HG02610 (cell line): Measurements from ENCODE around the gene MAP4K2.

Source experiments
- ATAC-seq: cut with Tn5 transposase; IDR thresholded peaks from one replicate; pipeline ENCODE4 v1.9.1; 2021; ENCODE audit warnings: mild to moderate bottlenecking, moderate library complexity; ENCODE audit not compliant: unreplicated experiment

Gene MAP4K2

DNA sequence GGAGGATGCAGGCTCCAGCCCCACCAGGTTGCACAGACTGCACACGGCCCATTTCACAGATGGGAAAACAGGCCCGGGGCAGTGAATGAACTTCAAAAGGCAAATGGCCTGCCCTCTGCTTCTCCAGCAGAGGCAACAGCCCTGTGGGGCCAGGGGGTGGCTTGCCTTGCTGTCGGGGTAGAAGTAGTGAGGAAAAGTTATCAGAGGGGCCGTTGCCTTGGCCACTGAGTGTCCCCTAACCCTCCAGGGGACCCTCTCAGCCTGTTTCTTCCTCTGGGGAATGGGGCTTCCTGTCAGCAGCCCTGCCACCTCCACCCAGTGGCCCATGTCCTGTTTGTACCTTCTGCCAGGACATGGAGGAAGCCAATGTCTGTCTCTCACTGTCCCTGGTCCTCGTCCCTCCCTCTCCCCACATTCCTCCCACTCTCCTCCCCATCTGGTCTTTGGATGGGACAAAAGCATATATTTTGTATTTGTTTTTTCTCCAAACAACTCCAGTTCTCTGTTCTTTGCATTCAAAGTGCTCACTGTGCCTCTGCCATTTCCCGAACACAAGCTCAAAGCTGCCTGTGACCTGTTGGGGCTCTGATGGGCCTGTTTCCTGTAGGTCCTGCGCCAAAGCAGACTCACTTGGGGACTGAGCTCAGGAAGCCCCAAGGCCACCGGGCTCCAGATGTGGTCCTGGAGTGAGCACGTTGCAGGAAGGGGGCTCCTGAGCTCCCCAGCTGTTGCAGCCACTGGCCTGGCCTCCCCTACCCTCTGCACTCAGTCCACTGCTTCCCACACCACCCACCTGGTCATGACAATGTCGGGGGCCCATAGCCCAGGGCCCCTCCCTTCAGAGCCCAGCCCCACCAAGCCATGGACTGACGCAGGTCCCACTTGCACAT is 9.5 kb downstream of the MAP4K2 start:
- ATAC-seq, result no peak

DNA sequence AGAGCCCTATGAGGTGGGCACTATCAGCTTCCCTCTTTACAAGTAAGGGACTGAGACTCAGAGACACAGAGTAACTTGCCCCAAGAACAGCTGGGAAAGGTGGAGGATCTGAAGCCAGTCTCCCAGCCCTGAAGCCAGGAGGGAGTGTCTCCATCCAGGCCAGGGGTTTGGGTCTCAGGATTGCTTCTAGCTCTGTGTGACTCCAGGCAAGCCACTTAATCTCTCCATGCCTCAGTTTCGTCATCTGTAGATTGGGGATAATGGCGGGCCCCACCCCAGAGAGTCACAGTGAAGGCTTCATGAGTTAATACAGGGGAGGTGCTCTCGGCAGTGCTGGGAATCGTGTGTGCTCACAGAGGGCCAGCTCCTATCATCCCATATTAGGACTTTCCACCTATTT is 10.5 kb downstream of the MAP4K2 start:
- ATAC-seq, result no peak

DNA sequence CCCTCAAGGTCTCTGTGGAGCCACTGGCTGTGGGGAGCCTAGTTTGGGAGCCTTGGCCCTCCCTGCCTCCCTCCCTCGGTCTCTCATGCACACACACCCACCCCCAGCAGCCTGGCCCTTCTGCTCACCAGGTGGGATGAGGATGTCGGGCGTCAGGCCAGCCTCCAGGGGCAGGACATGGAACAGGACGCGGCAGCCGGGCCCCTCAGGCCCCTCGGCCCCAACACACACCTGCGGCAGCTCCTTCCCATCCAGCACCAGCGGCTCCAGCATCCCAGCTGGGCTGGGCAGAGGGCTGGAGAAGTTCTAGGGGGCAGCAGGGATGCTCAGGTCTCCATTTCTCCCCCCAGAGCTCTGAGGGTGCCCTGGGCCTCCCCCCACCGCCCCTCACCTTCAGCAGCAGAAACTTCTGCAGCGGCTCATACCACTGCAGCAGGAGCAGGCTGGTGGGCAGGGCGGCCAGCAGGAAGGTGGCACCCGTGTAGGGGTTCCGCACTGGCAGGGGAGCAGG is 11.2 kb downstream of the MAP4K2 start:
- no peak for ATAC-seq

DNA sequence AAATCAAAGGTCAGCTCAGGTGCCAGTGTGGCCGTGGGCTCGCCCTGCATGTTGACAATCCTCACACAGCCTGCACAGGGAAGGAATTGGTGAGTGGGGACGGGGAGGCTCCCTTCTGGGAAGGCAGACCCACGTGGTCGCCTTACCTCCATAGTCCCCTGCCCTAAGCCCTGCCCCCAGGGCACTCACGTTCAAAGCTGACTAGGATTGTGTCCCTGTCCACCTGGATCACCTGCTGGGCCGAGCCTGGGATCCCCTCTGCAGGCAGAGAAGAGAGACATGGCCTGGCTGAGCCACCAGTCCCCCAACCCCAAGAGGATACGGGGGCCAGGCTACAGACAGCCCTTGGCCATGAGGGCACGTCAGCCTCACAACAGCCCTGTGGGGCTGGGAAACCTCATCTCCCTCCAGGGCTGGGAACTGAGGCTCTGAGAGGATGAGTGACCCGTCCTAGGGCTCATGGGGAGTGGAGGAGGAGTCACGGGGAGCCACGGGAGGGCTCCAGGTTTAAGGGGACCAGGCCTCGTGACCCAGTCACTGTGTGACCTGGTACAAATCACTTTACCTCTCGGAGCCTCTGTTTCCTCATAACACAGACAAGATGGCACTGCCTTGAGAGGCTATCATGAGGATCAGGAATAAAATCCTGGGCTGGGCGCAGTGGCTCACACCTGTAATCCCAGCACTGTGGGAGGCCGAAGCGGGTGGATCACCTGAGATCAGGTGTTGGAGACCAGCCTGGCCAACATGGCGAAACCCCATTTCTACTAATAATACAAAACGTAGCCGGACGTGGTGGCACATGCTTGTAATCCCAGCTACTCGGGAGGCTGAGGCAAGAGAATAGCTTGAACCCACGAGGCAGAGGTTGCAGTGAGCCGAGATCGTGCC is 12.6 kb downstream of the MAP4K2 start:
- no peak for ATAC-seq

DNA sequence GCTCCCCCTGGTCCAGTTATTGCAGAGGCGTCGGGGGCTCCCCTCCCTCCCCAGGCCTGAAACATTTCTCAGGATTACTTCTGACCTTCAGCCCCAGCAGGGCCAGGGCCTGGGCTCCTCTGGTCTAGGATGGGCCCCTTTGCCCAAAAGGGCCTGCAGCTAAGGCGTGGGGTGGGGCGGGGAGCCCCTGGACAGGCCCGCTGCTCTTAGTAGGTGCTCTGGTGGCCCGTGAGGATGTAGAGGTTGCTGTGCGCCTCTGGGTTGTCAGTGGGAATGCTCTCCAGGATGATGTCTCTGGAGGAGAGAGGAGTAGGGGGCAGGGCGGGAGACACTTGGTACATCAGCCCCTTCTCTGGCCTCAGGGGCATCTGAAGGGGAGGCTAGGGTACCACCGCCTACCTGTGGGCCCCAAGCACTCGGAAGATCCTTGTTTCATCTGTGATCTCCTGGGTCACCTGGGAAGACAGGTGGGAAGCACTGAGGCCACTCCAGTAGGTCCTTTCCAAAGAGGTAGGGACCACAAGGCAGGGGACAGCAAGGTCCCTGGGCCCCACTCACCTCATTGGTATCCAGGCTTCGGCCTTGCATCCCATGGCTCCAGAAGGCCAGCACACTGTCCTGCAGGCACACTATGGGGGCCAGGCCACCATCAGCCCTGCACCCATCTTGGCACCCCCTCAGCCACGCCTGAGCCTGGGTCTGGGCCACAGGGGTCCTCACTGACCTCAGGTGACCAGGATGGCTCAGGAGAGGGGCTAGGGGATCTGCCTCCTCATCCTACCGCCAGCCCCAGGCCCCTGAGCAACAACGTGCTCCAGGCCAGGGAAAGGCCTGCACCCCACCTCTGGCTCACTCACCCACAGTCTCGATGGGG is 13.4 kb downstream of the MAP4K2 start:
- no peak for ATAC-seq

DNA sequence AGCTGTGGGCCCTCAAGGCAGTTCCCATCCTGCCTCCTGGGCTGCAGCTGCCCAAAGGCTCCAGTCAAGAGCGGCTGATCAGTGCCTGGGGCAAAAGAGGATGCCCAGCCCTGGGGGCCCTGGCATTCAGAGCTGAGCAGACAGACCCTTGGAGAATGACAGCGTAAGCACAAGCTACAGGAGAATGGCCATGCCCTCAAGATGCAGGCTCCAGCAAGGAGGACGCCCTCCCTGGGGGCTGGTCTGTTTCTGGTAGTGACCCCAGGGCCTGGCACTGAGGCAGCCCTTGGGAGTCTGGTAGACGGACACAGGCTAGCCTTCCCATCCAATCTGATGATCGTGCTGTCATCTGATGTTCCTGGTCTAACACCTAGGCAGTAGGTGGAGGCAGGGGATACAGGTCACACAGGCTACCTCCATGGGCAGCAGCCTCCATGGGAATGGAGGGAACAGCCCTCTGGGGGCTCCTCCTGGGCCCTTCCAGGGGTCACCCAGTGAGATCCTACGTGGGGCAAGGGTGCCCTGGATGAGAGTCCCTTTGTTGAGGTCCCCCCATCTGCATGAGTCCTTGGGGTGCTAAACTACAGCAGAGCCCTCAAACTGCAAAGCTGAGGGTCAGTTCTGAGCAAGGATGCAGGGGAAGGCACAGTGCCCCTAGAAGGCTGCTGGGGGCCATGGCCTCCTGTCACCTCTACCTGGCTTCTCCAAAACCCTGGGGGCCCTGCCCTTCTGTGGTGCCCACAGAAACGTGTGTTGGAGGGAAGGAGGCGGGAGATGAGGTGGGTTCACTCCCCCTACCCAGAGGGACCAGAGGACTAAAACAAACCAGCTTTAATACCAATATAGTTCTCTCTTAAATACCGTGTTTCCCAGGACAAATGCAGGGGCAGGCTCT is 14.4 kb downstream of the MAP4K2 start:
- ATAC-seq, result no peak

DNA sequence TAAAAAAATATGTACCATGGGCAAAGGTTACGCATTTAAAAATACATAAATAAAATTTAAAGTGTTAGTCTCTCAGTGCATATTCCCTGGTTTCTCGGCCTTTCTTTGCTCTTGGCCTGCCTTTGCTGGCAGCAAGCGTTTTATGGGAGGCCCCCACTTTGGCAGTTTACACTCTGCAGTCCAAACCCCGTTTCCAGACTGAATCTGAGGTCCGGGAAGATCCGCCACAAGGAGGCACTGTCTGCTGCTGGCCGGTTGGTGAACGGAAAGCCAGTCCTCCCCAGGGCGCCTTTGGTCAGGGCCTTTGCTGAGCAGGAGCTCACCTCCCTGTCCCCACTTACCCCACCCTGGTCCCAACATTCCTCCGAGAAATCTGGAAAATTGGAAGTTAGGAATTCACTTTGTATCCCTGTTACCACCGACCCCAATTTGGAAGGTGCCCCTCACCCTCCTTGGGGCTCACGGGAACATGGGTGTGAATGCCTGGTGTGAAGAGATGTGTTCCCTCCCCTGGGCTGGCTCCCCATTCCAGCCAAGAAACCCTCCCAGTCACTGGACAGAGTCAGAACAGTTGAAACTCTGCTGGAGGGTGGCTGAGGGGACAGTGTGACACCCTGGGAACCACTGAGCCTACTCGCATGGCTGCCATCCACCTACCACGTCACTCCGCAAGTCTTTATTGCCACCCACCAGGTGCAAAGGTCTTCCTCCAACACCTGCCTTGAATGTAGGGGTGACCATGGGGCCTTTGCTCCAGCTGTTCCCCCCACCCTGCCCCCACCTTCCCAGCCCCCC is 15.3 kb downstream of the MAP4K2 start:
- ATAC-seq, result no peak

DNA sequence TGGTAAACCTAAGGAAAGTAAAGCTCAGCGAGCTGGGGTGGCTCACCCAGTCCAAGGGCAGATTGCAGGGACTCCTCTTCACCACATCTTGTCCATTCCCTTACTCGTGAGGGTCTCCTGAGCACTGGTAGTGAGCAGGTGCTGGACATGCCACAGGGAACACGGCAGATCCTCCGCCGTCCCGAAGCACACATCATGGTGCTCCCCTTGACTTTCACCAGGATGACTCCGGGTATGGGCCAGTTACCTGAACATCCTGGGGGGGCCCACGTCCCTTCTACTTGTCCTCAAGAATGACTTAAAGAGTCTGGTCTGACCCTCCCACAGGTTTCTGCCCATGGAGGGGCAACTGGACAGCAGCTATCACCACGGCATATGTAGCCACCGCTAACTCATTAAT is 16.7 kb downstream of the MAP4K2 start:
- ATAC-seq, result no peak

DNA sequence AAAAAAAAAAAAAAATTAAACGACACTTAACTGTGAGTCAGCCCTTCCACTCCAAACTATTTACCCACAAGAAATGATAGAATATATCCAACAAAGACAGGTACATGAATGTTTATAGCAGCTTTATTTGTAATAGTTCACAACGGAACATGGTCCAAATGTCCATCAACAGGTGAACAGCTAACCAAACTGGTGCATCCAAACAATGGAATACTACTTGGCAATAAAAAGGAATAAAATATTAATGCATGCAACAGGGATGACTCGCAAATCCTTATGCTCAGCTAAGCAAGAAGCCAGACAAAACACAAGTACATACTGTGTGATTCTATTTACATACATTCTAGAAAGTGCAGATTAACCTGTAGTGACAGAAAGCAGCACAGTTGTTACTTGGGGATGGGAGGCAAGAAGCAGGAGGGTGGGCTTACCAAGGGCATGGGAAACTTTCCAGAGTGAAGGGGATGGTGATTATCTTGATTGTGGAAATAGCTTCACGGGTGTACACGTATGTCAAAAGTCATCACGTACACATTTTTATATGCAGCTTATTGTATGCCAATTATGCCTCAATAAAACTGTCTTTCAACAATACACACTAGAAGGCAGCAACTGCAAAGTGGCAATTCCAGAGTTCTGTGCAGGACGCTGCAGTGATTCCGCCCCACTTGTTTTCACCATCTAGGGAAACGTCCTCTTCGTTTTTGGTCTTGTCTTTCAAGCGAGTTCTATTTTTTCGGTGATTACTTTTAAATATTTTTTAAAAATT is 18.0 kb downstream of the MAP4K2 start:
- ATAC-seq, result no peak

DNA sequence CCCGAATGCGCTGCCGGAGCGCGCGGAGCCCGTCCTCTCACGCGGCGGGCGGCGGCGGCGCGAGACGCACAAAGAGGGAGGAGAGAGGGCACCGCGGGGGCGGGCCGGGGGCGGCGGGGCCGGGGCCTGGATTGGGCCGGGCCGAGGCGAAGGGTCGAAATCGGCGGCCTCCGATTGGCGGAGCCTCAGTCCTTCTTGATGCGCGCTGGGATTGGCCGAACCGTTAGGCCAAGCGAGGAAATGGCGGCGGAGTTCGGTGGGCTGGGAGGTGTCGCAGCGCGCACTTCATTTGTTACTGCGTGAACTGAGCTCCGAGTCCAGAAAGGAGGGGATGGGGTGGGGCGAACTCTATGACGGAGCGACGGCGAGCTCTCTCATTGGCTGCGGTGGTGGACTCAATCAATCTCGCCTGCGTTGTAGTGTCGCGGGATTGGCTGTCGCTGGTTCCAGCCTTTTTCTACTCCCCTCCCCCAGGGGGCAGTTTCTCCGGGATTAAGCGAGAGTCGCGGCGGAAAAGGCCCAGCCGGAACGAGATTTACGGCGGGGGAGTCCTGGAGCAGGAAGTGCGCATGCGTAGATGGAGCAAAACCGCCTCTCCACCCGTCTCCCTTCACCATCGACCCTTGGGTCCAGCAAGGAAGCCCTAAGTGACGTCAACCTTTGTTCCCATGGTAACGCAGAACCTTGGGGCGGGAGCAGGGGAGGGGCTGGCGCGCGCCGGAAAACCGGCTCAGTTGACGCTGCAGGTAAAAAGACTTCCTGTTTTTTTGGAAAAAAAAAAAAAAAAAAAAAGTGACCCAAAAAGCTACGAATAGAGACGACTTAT is 24.3 kb downstream of the MAP4K2 start, which contains the start of gene SF1:
SF1 (minus strand) TSS at position 70 of the 826 bp plus-strand sequence. CDS start 150 bp downstream, outside the sequence.
- ATAC-seq, result peak; percentile 81

DNA sequence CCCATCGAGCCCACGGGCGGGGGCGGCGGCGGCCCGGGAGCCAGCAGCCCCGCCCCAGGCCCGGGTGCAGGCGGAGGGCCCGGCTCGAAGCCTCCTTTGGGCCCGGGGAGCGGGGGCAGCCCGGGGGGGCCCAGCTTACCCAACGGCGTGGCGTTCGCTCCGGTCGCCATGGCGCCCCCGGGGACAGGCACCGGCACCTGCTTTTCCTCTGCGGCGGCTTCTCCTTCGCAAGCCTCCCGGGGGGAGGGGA is 24.9 kb downstream of the MAP4K2 start:
- peak; percentile 4 for ATAC-seq

DNA sequence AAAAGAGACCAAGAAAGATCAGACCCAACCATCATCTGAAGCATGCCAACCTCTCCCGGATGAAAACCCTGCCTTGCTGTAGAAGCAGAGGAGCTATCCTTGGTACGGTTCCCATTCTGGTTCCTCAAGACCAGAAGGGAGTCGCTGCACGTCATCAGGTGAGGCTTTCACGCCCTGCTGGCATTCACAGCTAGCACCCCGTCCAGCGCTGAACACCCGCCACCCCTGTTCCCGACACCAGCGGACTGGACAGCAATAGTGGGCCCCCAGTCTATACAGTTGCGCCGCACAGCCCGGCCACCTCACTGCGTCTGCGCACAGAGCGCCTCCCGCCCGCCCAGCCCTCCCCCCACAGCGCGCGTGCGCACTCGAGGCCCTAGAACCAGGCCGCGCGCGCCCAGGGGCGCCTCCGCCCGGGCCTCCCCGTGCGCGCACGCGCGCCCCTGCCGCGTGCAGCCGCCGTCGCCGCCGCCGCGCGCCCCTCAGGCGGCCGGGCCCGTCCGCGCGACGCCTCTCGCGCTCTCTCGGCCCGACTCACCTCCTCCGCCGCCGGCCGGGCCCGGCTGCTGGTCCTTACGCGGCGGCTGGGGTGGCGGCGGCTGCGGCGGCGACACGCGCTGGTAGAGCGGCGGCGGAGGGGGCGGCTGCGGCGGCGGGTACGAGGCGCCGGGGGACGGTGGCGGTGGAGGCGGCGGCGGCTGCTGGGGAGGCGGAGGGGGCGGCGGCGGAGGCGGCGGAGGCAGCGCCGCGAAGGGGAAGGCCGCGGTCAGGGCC is 25.4 kb downstream of the MAP4K2 start:
- ATAC-seq, result no peak

DNA sequence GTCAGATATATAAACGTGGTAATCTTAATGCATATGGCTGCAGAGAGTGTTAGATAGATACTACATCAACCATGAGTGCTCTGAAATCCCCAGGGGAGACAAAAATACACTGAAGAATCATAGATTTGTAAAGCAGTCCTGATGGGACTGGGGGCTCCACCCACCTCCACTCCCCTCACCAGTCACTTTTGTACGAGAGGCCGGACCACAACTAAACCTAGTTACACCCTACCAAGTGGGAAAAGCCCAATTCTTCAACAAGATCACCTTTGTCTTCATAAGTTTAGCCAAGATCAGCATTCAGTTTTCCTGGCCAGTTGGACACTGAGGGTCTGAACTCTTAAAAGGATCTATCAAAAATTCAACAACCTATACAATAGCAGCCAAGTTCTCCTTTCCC is 26.1 kb downstream of the MAP4K2 start:
- ATAC-seq, result no peak

DNA sequence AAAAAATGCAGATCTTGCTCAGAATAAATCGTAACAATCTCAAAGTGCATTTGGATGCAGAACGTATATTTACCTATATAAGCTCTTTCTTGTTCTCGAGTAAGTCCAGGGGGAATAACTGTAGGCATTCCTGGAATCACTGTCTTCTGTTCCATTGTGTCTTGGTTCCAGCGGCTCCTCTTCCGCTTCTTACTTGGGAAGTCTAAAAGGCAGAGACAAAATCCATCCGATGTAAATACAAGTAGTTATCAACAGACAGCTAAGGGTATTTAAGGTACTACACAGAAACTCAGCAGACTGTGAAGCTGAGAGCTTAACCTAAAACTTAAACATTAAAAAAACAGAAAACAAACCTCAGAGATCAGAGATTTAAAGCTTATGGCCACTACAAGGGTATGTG is 26.6 kb downstream of the MAP4K2 start:
- ATAC-seq, result no peak

DNA sequence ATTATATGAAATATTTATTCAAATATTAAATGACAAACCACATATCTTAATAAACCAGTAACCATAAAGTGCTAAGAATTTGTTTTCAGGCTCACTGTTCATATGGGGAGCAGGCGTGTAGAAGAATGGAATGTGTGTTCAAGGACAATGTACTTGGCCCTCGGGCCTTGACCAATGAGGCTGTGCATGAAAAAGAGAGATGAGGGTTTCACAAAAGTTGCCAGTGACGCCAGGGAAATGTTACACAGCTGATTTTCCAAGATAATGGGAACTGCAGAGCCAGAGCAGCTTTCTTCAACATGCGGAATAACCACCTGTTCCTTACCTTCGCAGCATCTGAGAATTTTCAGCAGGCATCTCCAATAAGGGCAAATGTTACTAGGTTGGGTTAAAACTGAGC is 28.9 kb downstream of the MAP4K2 start:
- no peak for ATAC-seq

DNA sequence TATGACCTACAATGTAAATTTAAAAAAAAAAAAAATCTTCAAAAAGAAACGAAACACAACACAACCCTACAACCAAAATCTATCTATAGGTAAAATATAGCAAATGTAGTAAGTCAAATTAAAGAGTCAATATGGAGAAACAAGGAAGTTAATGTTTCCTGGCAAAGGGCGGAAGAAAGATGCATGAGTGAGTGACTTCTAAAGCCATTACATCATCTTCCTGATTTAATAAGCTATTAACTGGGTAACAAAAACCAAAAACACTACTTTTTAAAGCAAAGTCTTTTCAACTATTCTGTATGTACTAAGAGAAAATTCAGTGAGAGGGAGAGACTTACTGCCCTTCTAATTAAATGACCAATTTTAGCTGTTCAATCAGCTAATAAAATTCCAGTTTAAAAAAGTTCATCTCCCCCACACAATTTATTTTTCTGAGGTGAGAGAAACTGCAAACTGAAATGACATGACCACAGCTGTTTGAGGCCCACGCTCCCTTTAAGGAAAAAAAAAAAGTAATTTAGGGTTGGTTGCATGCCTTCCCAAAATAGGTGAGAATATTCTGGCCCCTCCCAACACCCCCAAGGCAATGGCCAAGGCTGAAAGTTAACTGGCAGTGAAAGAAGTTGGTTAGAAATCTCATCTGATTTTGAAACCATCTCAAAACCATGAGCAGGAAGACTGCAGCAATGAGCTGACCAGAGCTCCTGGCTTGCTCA is 30.6 kb downstream of the MAP4K2 start:
- ATAC-seq, result no peak
